HCT116 (cell line): ENCODE measurements around the gene PBXIP1. TPM values are rescaled to one million over a fixed set of nuclear protein-coding genes. Genes with fewer than 3 reads are reported as not detected.

ENCODE experiments used
- ATAC-seq: fragments of 200-7000 bp; cut with Tn5 transposase; 2 replicates; pipeline ENCODE4 v1.9.1; 2020; ENCODE audit warnings: mild to moderate bottlenecking, moderate library complexity
- BruUV-seq: library from RNA; stranded (reverse); fragments of 400-500 nt; replicated peaks from 2 replicates; lab custom pipeline; 2021; lab: Mats Ljungman, UMichigan
- CTCF ChIA-PET: fragments of 300-600 bp; sonication (Branson Sonifier 250); formaldehyde crosslinking; loops from one replicate; lab custom pipeline; 2021; ENCODE audit warnings: antibody characterized with exemption; lab: Charles Lee
- POLR2A ChIA-PET: fragments of 300-600, 350-600 bp; sonication (Branson Sonifier 250); formaldehyde crosslinking; loops from one replicate; lab custom pipeline; 2021; ENCODE audit warnings: antibody characterized with exemption; lab: Charles Lee
- RAD21 ChIA-PET, 2 experiments: fragments of 300-600 bp; sonication (Branson Sonifier 250); formaldehyde crosslinking; loops; one replicate each; lab custom pipeline; 2023; ENCODE audit warnings: low total read pairs in 2 of 2; ENCODE audit not compliant: uncharacterized antibody in 2 of 2, unreplicated experiment in 2 of 2, low non-redundant PET in 1 of 2; lab: Charles Lee
- DNase-seq: peaks from one replicate; pipeline ENCODE4 v3.0.0-alpha.2; 2010; ENCODE audit warnings: low read depth, low spot score
- H2AFZ ChIP-seq: fragments of 200-600 bp; shearing (Covaris generic), sonication (generic); 2 replicates; pipeline ENCODE4 v1.6.1; 2017; ENCODE audit warnings: low read depth, mixed run types, mixed read lengths, antibody characterized with exemption, low read length; ENCODE audit not compliant: poor library complexity, severe bottlenecking
- H3K27ac ChIP-seq: 2 replicates; pipeline ENCODE4 v1.5.1; 2012; ENCODE audit warnings: low read depth, low read length
- H3K27me3 ChIP-seq: fragments of 200-600 bp; sonication (generic); 2 replicates; pipeline ENCODE4 v1.6.1; 2016; ENCODE audit warnings: mixed run types, low read length, mixed read lengths; ENCODE audit not compliant: insufficient read depth
- H3K36me3 ChIP-seq, 2 experiments: fragments of 200-500 bp in 1 of 2; fragments of 200-600 bp in 1 of 2; sonication (Bioruptor generic) in 1 of 2; sonication (generic) in 1 of 2; 2 replicates each; pipeline versions ENCODE4 v1.5.1 to v1.6.1; 2014 to 2016; ENCODE audit warnings: low read length in 2 of 2, inconsistent platforms in 1 of 2, mixed read lengths in 1 of 2, mixed run types in 1 of 2; ENCODE audit not compliant: insufficient read depth in 2 of 2, control insufficient read depth in 1 of 2
- H3K4me1 ChIP-seq, 2 experiments: fragments of 200-600 bp in 1 of 2; sonication (generic) in 1 of 2; 2 replicates each; pipeline versions ENCODE4 v1.5.1 to v1.6.1; 2012 to 2017; ENCODE audit warnings: low read length in 2 of 2, inconsistent platforms in 1 of 2, mild to moderate bottlenecking in 1 of 2, mixed read lengths in 1 of 2, mixed run types in 1 of 2, moderate library complexity in 1 of 2; ENCODE audit not compliant: insufficient read depth in 2 of 2, control insufficient read depth in 1 of 2
- H3K4me2 ChIP-seq: fragments of 200-600 bp; sonication (generic); 2 replicates; pipeline ENCODE4 v1.6.1; 2017; ENCODE audit warnings: mixed run types, low read length, mixed read lengths
- H3K4me3 ChIP-seq, 2 experiments: fragments of 200-600 bp in 1 of 2; sonication (generic) in 1 of 2; replicated peaks in 1 of 2; 2 replicates each; pipeline ENCODE4 v1.5.1; 2011 to 2016; ENCODE audit warnings: low read length in 2 of 2, control low read depth in 1 of 2, low read depth in 1 of 2, mild to moderate bottlenecking in 1 of 2, mixed read lengths in 1 of 2, mixed run types in 1 of 2
- H3K79me2 ChIP-seq: fragments of 200-600 bp; sonication (generic); 2 replicates; pipeline ENCODE4 v1.6.1; 2017; ENCODE audit warnings: mild to moderate bottlenecking, mixed run types, low read length, moderate library complexity, mixed read lengths; ENCODE audit not compliant: insufficient read depth
- H3K9ac ChIP-seq: fragments of 200-600 bp; sonication (generic); 2 replicates; pipeline ENCODE4 v1.6.1; 2016; ENCODE audit warnings: low read length, mixed read lengths
- H3K9me2 ChIP-seq: fragments of 200-600 bp; sonication (generic), shearing (Covaris generic); 2 replicates; pipeline ENCODE4 v1.6.1; 2017; ENCODE audit warnings: mixed run types, mild to moderate bottlenecking, moderate library complexity; ENCODE audit not compliant: insufficient read depth
- H3K9me3 ChIP-seq, 2 experiments: fragments of 200-500 bp in 1 of 2; fragments of 200-600 bp in 1 of 2; sonication (Bioruptor generic) in 1 of 2; sonication (generic) in 1 of 2; 2 replicates each; pipeline ENCODE4 v1.6.1; 2014 to 2017; ENCODE audit warnings: low read length in 2 of 2, mixed read lengths in 2 of 2, inconsistent platforms in 1 of 2, low read depth in 1 of 2, mild to moderate bottlenecking in 1 of 2, mixed run types in 1 of 2, moderate library complexity in 1 of 2; ENCODE audit not compliant: control insufficient read depth in 1 of 2, insufficient read depth in 1 of 2
- H4K20me1 ChIP-seq: fragments of 200-600 bp; sonication (generic), shearing (Covaris generic); 2 replicates; pipeline ENCODE4 v1.6.1; 2017; ENCODE audit warnings: mixed run types, mild to moderate bottlenecking, moderate library complexity; ENCODE audit not compliant: insufficient read depth
- CTCF ChIP-seq, 3 experiments: fragments of 200-600 bp in 1 of 3; sonication (generic) in 1 of 3; IDR thresholded peaks in 2 of 3; conservative IDR thresholded peaks in 1 of 3; 2 replicates each; pipeline ENCODE4 v1.5.1; 2012 to 2017; ENCODE audit warnings: low read depth in 2 of 3, low read length in 2 of 3, antibody characterized with exemption in 1 of 3, borderline replicate concordance in 1 of 3, control low read depth in 1 of 3, mild to moderate bottlenecking in 1 of 3, mixed read lengths in 1 of 3, mixed run types in 1 of 3, moderate library complexity in 1 of 3; ENCODE audit not compliant: insufficient read depth in 1 of 3
- EZH2 ChIP-seq: fragments of 200-600 bp; sonication (generic); IDR thresholded peaks from 2 replicates; pipeline ENCODE4 v1.6.1; 2017; ENCODE audit warnings: antibody characterized with exemption, mixed run types
- POLR2A ChIP-seq: IDR thresholded peaks from 2 replicates; pipeline ENCODE4 v1.7.0; 2011; ENCODE audit warnings: borderline replicate concordance; ENCODE audit not compliant: insufficient read depth, insufficient read length; ENCODE audit errors: extremely low read depth
- POLR2AphosphoS5 ChIP-seq: IDR thresholded peaks from 2 replicates; pipeline ENCODE4 v1.6.1; 2011; ENCODE audit warnings: mild to moderate bottlenecking, low read depth, low read length, moderate library complexity
- intact Hi-C: fragments of 100-400 bp; cut with micrococcal nuclease; formaldehyde crosslinking; loops from 2 replicates; pipeline ENCODE4 v1.10.0; 2022
- total RNA-seq: library from RNA; stranded (reverse); gene quantifications from one replicate; pipeline ENCODE4 v1.2.1, GENCODE V29; 2021; ENCODE audit not compliant: unreplicated experiment

PBXIP1 gene
- total RNA-seq, 1 experiment from 2014 or later = 12.6 TPM

DNA sequence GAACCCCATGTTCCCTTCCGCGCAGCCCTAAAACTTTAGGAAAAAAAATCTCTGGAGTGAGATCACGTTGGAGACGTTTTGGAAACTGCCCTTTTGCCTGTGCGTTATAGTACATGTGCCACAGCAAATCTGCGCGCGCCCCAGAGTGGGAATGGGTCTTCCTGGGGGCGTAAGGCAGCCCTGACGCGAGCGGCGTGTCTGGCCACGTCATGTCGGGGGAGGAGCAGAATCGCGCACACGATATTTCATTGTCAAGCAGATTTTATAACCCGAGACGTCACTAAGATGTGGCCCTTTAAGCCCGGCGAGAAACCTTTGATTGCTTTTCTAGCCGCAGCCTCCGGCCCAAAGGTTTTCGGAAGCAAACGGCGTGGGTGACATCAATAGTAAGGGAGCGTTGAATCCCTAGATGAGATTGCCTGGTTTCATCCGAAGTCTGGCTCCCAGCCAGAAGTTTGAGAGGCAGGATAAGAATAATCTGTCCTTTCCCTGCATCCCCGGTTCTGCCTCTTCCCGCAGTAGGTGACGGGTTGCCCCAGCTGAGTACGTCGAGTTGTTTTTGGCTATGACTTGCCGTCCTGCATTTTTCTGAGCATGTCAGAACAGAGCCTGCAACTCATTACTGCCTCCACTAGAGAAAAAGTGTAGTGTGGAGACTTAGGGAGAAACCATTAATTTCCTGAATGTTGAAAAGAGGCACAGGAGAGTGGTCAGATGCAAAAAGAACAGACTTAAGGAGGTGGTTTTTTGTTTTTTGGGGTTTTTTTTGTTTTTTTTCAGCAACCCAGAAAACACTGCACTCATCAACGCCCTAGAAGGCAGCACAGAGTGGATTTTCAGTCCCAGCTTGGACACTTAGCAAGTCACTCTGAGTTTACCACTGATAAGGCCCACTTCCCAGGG lies 18.6 kb downstream of the PBXIP1 start:
- no peaks in the 10 kb centered on the region for H3K27me3 ChIP-seq
- DNase-seq = peak; percentile 93
- H3K4me1 ChIP-seq = peaks cover 22 to 53% of the 10 kb centered on the region in 2 experiments
- H3K9me3 ChIP-seq = no peaks in the 10 kb centered on the region
- peak overlapping the region; percentile 83 for H3K4me2 ChIP-seq
- peak overlapping the region; percentile 58 to 62 for H3K4me3 ChIP-seq
- peak overlapping the region; percentile 76 for H3K9ac ChIP-seq
- POLR2A ChIA-PET = interaction anchor here (0.9 to 1.3 kb wide), 5 partner anchors 24 to 80 kb away, joined by 3 to 6 read pairs (median 4); partner anchors contain the start of genes FLAD1, PYGO2 and SHC1
- no peaks in the 10 kb centered on the region for H3K36me3 ChIP-seq
- H2AFZ ChIP-seq = peak overlapping the region; percentile 92
- intact Hi-C loops = no loop called here
- no peaks in the 10 kb centered on the region for H3K9me2 ChIP-seq
- CTCF ChIA-PET = interaction anchor here (0.8 to 1.7 kb wide), 7 partner anchors 25 to 378 kb away, joined by 3 to 10 read pairs (median 3); partner anchors contain the start of gene KCNN3
- RAD21 ChIA-PET = no interaction called here
- TSS peak; percentile 98 for BruUV-seq
- peak; percentile 72 for ATAC-seq
- H4K20me1 ChIP-seq = no peaks in the 10 kb centered on the region
- TF ChIP-seq POLR2A (peak; percentile 55), EZH2 (no peak), POLR2AphosphoS5 (peak; percentile 82), CTCF (IDR thresholded peaks at IDR 0.05 in 2 of 3, conservative IDR thresholded peaks at IDR 0.05 in 1 of 3; ENCODE audit: borderline replicate concordance in 1 of 3, insufficient read depth in 1 of 3, low read depth in 2 of 3, low read length in 2 of 3) (0 out of 6 replicates have a peak, but pooled peaks of 1 of the 3 experiments have one; percentile 6)
- no peaks in the 10 kb centered on the region for H3K79me2 ChIP-seq
- peak overlapping the region; percentile 67 for H3K27ac ChIP-seq
